BJ (cell line): ENCODE results near the gene XKR3. TPM values are rescaled to one million over a fixed set of nuclear protein-coding genes. Genes with fewer than 3 reads are reported as not detected.

Experiments used
- CTCF ChIA-PET: fragments of 350-600 bp; formaldehyde crosslinking; extraction: SDS; loops from one replicate; lab custom pipeline; 2021; ENCODE audit warnings: antibody characterized with exemption, inconsistent platforms; lab: Yijun Ruan, JAX
- POLR2A ChIA-PET: fragments of 300-600 bp; sonication (Branson Sonifier 250); formaldehyde crosslinking; extraction: SDS; loops from one replicate; lab custom pipeline; 2021; ENCODE audit warnings: antibody characterized with exemption; lab: Charles Lee
- DNase-seq: peaks from one replicate; pipeline ENCODE4 v3.0.0-alpha.2; 2011; ENCODE audit warnings: low read depth
- H3K27me3 ChIP-seq: 2 replicates; pipeline ENCODE4 v1.6.0; 2011; ENCODE audit warnings: low read length; ENCODE audit not compliant: control insufficient read depth, insufficient read depth
- H3K36me3 ChIP-seq: 2 replicates; pipeline ENCODE4 v1.5.1; 2011; ENCODE audit warnings: low read length; ENCODE audit not compliant: control insufficient read depth, insufficient read depth
- H3K4me3 ChIP-seq: 2 replicates; pipeline ENCODE4 v1.5.1; 2011; ENCODE audit warnings: low read depth, mild to moderate bottlenecking, control low read depth, low read length
- CTCF ChIP-seq: IDR thresholded peaks from 2 replicates; pipeline ENCODE4 v1.5.1; 2011; ENCODE audit warnings: low read depth, mild to moderate bottlenecking, control low read depth, inconsistent platforms, low read length, moderate library complexity; ENCODE audit not compliant: insufficient read depth
- polyA plus RNA-seq: library from polyadenylated mRNA; depleted of rRNA; stranded (reverse); fragments of >200 nt; gene quantifications from 2 replicates; pipeline ENCODE4 v1.2.3, GENCODE V29; 2011

XKR3 gene
- polyA plus RNA-seq, 1 experiment, result not detected

- Histone ChIP-seq H3K36me3 (no peaks in the 10 kb centered on the region), H3K4me3 (no peak overlapping the region), H3K27me3 (no peaks in the 10 kb centered on the region)
- DNase-seq, result no peak
- TF ChIP-seq CTCF, result no peak
- ChIA-PET POLR2A (no interaction called here), CTCF (no interaction called here)
Measured at GRCh38 chr22:16783930-16784354, 41.3 kb downstream of the XKR3 start.

- H3K27me3 ChIP-seq, result no peaks in the 10 kb centered on the region
- no peaks in the 10 kb centered on the region for H3K36me3 ChIP-seq
- no peak for TF ChIP-seq CTCF
- ChIA-PET POLR2A (no interaction called here), CTCF (no interaction called here)
- no peak overlapping the region for H3K4me3 ChIP-seq
- no peak for DNase-seq
Measured at GRCh38 chr22:16783453-16783852, 41.8 kb downstream of the XKR3 start.

GRCh38 chr22:16781764-16782329, 43.4 kb downstream of the XKR3 start:
- CTCF ChIA-PET, result no interaction called here
- Histone ChIP-seq H3K4me3 (no peak overlapping the region), H3K27me3 (no peaks in the 10 kb centered on the region), H3K36me3 (no peaks in the 10 kb centered on the region)
- no peak for DNase-seq
- POLR2A ChIA-PET, result no interaction called here
- no peak for TF ChIP-seq CTCF

- DNase-seq, result no peak
- Histone ChIP-seq H3K36me3 (no peaks in the 10 kb centered on the region), H3K27me3 (no peaks in the 10 kb centered on the region), H3K4me3 (no peak overlapping the region)
- TF ChIP-seq CTCF, result no peak
- CTCF ChIA-PET, result no interaction called here
- POLR2A ChIA-PET, result no interaction called here
Measured at GRCh38 chr22:16781074-16781763, 44.0 kb downstream of the XKR3 start.

- Histone ChIP-seq H3K27me3 (no peaks in the 10 kb centered on the region), H3K36me3 (no peaks in the 10 kb centered on the region), H3K4me3 (no peak overlapping the region)
- TF ChIP-seq CTCF, result no peak
- DNase-seq, result no peak
- ChIA-PET CTCF (no interaction called here), POLR2A (no interaction called here)
Measured at GRCh38 chr22:16777284-16777924, 47.8 kb downstream of the XKR3 start.
